Measurements from ENCODE around the gene CCNY.

DNA sequence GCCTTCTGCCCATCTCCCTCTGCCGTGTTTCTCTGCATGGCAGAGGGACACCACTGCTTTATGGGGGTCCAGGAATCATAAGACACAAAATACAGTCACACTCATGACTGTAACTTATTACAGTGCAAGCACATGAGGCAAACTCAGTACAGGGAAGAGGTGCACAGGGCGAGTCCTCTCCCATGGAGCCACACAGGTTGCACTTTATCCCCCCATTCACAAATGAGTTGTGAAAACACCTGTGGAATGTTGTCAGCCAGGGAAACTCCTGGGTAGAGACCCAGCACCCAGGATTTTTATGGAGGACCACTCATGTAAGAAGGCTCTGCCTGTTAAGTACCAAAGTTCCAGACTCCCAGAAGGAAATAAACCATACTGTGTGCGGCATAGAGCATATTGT, 161.6 kb downstream of the CCNY start:
- TF ChIP-seq EZH2 (IDR thresholded peaks at IDR 0.05; ENCODE audit: borderline replicate concordance, low read length) (no peak), CTCF (conservative IDR thresholded peaks at IDR 0.05 in 1 of 2, IDR thresholded peaks at IDR 0.05 in 1 of 2; ENCODE audit: extremely low read depth in 1 of 2, insufficient read depth in 1 of 2, low read depth in 1 of 2, low read length in 2 of 2) (no peak)

Measured in mammary epithelial cell (primary cell).